ES-I3 (cell line): ENCODE results near the gene TMEM131.

Experiments
- H3K36me3 ChIP-seq: 2 replicates; pipeline ENCODE4 v1.6.1; 2013; ENCODE audit warnings: mild to moderate bottlenecking, low read length, control low read depth, moderate library complexity; ENCODE audit not compliant: insufficient read depth
- H3K4me1 ChIP-seq: 2 replicates; pipeline ENCODE4 v1.6.1; 2013; ENCODE audit warnings: mild to moderate bottlenecking, control low read depth, low read length; ENCODE audit not compliant: insufficient read depth
- H3K9ac ChIP-seq: 2 replicates; pipeline ENCODE4 v1.6.1; 2013; ENCODE audit warnings: low read depth, mild to moderate bottlenecking, low read length, moderate library complexity
- H3K9me3 ChIP-seq: 2 replicates; pipeline ENCODE4 v1.6.1; 2013; ENCODE audit warnings: mild to moderate bottlenecking, low read length, moderate library complexity; ENCODE audit not compliant: control insufficient read depth, insufficient read depth

TMEM131 gene

DNA sequence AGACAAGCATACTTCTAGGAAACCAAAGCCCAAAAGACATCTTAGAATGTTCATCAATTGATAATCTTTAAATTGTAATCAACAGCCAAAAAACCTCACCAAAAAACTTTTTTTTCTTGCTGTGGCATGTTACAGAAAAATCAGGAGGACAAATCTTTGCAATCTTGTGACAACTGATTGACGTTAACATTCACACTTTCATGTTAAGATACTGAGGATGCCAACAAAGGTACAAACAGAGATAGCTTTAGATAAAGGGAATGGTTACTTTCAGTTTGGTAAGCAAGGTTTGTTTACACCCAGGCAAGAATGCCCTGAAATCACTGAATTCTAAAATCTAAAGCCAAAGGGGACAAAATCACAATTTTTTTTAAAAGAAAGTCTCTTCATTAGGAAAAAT, 190.0 kb downstream of the TMEM131 start:
- Histone ChIP-seq H3K9ac (no peak overlapping the region), H3K9me3 (no peaks in the 10 kb centered on the region), H3K36me3 (no peaks in the 10 kb centered on the region), H3K4me1 (peaks cover 6% of the 10 kb centered on the region)

DNA sequence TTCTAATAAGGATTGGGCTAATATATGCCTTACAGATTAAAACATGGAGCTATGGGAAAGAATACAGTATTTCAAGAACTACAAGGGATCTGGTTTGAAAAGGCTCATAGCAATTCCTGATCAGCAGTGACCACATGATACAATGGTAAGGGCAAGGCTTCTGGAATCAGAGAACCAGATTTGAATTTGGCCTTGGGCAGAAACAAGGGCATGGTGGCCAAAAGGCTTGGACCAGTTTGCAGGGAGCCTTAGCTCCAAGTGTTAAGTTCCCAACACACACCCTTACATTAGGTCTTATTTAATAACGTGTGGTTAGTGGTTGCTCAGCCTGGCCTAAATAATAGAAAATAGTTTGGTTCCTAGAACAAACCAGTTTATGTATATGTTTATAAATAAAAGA, 194.7 kb downstream of the TMEM131 start:
- H3K9me3 ChIP-seq = no peaks in the 10 kb centered on the region
- H3K4me1 ChIP-seq = no peaks in the 10 kb centered on the region
- peaks cover 8% of the 10 kb centered on the region for H3K36me3 ChIP-seq
- H3K9ac ChIP-seq = no peak overlapping the region

DNA sequence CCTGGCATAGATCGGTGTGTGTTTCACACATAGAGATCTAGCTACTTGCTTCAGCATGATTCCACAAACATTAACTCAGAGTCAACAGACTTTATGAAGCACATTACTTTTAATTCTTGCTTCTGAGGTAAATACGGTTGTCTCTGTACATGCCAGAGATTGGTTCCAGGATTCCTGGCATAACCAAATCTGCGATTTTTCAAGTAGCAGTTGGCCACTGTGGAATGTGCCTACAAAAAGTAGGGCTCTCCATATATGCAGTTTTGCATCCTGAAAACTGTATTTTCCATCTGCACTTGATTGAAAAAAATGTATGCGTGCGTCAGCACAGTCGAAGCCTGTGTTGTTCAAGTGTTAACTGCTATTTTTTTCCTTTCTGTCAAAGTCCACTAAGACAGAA, 197.3 kb downstream of the TMEM131 start:
- Histone ChIP-seq H3K9me3 (no peaks in the 10 kb centered on the region), H3K36me3 (peaks cover 9% of the 10 kb centered on the region), H3K9ac (no peak overlapping the region), H3K4me1 (no peaks in the 10 kb centered on the region)

DNA sequence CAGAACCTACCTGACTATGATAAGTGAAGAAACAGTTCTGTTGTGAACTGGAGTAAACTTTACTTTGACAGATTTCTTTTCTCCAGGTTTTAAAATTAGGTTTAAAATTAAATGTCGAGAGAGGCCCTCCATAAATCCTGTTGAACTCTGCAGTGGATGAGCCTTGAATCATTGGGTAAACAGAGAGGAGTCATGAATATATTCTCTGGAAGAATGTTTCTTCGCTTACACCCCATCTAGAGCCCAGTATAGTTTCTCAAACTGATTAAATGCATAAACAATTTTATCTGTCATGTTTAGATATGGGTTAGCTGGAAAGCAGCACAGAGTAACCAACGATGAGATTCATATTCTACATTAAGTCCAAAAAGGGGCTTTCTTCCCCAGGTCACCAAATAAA, 198.4 kb downstream of the TMEM131 start:
- H3K9ac ChIP-seq = no peak overlapping the region
- H3K4me1 ChIP-seq = no peaks in the 10 kb centered on the region
- H3K9me3 ChIP-seq = no peaks in the 10 kb centered on the region
- peaks cover 12% of the 10 kb centered on the region for H3K36me3 ChIP-seq

DNA sequence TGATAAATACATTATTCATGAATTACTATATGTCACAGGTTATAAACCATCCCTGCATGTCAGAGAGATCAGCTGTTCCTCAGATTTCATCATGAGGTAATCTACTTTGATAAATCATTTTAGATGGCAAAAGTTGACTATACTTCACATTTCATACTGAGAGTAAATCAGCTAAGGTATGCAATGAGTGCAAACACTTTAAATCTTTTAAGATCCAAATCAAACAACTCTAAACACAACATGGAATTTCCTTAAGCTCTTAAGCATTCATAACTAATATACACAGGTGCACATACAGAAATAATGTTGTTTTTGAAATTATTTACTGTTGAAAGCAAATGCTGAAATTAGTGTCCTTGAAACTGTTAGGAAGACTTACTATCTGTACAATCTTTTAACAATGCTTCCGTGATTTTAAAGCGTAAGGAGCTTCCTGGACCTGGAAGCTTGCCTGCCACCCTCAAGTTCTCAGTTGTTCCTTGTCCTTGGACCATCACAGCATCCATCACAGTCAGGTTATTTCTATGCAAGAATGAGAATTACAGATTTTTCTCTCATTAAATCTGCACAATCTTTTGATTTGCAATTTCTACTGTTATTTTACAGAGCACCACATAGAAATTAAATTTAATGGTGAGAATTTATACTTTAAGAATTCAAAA, 199.2 kb downstream of the TMEM131 start:
- peaks cover 12% of the 10 kb centered on the region for H3K36me3 ChIP-seq
- no peaks in the 10 kb centered on the region for H3K9me3 ChIP-seq
- no peak overlapping the region for H3K9ac ChIP-seq
- H3K4me1 ChIP-seq = no peaks in the 10 kb centered on the region

DNA sequence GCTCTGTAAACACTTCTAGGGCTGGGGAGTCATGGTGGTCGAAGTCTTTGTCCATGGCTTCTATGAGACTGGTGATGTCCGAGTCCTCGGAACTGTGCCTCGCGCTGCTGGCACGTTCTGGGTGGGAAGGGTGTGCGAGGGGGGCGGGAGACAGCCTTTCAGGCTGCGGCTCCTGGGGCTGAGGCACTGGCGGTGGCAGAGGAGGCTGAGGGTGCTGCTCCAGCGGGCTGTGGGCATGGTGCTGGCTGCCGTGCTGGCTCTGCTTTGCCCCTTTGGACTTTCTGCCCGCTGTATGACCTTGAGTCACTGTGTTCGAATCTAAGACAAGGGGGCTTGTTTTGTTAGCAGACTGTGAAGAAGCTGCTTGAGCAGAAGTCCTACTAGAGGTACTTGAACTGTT, 203.3 kb downstream of the TMEM131 start:
- Histone ChIP-seq H3K9me3 (no peaks in the 10 kb centered on the region), H3K4me1 (no peaks in the 10 kb centered on the region), H3K36me3 (0 out of 2 replicates have a peak, but pooled peaks cover 4% of the 10 kb centered on the region), H3K9ac (no peak overlapping the region)

DNA sequence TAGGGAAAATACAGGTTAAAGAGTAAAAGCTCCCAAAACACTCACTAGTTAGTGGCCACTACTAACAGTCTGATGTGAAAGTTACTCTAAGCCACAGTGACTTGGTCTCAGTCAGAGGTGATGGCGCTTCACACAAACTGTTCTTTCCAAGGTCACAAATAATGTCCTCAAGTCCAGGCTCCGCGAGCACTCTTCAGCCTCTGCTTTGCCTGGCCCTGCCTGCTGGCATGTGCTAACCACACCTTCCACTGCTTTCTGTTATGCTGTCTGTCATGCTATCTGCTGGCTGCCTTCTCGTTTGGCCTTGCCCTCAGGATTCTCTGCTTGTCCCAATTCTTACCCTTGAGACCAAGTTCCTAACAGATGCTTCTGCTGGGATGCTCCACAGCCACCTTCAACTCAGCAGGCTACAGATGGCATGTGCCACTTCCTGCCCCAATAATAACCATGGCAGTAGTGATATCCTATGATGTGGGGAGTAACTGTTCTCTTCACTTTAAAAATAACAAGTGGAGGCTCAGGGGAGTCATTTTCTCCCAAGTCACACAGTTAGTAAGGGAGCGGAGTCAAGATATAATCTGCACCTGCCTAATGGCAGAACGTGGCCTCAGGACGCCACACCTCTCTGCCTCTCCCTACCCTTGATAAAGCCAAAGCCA, 206.6 kb downstream of the TMEM131 start:
- H3K4me1 ChIP-seq = no peaks in the 10 kb centered on the region
- no peaks in the 10 kb centered on the region for H3K9me3 ChIP-seq
- H3K9ac ChIP-seq = no peak overlapping the region
- 0 out of 2 replicates have a peak, but pooled peaks cover 7% of the 10 kb centered on the region for H3K36me3 ChIP-seq

DNA sequence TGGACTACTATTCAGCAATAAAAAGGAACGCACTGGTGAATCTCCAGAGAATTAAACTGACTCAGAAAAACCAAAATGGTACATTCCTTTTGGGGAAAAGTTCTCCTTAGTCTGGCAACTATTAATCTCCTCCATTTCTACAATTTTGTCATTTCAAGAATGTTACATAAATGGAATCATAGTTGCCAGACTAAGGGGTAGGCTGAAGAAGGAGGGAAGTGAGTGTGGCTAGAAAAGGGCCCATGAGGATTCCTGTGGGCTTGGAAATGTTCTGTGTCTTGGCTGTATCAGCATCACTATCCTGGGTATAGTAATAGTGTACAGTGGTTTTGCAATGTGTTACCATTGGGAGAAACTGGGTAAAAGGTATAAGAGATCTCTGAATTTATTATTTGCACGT, 209.9 kb downstream of the TMEM131 start:
- Histone ChIP-seq H3K36me3 (0 out of 2 replicates have a peak, but pooled peaks cover 3% of the 10 kb centered on the region), H3K9me3 (no peaks in the 10 kb centered on the region), H3K4me1 (no peaks in the 10 kb centered on the region), H3K9ac (no peak overlapping the region)

DNA sequence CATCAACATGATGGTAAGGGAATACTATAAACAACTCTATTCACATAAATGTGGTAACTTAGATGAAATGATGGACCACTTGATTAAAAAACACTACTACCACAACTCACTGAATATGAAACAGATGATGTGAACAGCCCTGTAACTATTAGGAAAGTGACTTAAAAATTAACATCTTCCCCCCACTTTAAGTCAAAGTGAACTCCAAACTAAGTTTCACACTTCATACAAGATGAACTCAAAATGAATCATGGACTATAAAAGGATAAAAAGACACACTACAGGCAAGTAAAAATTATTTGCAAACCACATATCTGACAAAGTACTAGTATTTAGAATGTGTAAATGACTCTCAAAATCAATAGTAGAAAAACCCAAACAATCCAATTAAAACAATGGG, 210.8 kb downstream of the TMEM131 start:
- no peak overlapping the region for H3K9ac ChIP-seq
- H3K9me3 ChIP-seq = no peaks in the 10 kb centered on the region
- H3K4me1 ChIP-seq = no peaks in the 10 kb centered on the region
- 0 out of 2 replicates have a peak, but pooled peaks cover 3% of the 10 kb centered on the region for H3K36me3 ChIP-seq

DNA sequence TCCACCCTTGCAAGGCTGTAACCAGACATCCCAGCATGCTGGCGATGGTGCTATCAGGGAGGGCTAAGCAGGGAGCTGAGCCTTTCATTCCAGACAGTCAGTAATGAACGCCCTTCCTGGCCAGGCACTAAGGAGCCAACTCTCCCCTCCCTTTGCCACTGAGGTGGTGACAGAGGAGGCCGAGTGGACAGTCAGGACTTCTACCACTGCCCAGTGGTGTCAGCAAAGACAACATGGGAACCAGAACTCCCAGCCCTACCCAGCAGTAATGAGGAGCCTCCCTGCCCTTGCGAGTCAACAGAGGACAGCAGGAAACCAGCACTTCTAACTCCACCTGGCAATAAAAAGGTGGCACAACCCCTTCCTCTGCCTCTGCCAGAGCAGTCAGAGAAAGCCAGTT, 213.8 kb downstream of the TMEM131 start:
- no peak overlapping the region for H3K9ac ChIP-seq
- H3K36me3 ChIP-seq = peaks cover 3% of the 10 kb centered on the region; the same call in 1 of the 2 replicates
- no peaks in the 10 kb centered on the region for H3K9me3 ChIP-seq
- H3K4me1 ChIP-seq = no peaks in the 10 kb centered on the region

DNA sequence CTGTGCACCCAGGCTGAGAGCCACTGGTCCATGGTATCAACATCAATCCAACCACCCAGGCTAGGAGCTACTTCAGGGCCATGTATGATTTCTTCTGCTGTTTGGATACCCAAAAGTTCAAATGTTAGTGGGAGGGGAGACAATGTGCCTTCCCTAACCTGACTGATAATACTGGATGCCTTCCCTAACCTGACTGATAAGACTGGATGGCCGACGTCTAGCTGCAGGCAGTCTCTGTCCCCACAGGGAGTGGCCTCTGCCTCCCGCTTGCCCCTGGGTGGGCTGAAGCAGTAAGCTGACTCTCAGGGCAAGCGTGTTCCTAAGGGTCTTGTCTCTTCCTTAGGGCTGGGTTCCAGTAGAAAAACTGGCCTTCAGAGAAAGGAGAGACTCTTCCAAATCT, 216.6 kb downstream of the TMEM131 start:
- no peaks in the 10 kb centered on the region for H3K9me3 ChIP-seq
- no peak overlapping the region for H3K9ac ChIP-seq
- H3K36me3 ChIP-seq = no peaks in the 10 kb centered on the region; the same call in 1 of the 2 replicates
- no peaks in the 10 kb centered on the region for H3K4me1 ChIP-seq

DNA sequence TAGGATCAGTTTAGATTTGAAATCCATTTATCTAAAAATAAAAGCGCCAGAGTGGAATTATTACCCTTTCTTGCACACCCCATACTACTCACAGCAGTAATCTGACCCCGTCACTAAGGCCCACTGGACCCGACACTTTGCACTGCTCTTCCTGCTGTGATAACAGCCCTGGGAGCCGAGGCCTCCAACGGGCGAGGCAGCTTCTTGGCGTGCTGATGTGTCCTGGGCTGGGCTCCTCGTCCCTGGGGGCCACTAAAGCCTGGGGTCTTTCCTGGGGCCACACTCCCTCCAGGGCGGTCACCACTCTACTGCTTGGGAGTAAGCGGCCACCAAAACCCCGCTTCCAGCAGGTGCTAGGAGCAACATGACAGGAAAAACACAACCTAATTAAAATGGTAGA, 220.7 kb downstream of the TMEM131 start:
- peaks cover 11% of the 10 kb centered on the region; the same call in 1 of the 2 replicates for H3K4me1 ChIP-seq
- no peaks in the 10 kb centered on the region; the same call in 1 of the 2 replicates for H3K36me3 ChIP-seq
- H3K9me3 ChIP-seq = no peaks in the 10 kb centered on the region
- H3K9ac ChIP-seq = no peak overlapping the region

DNA sequence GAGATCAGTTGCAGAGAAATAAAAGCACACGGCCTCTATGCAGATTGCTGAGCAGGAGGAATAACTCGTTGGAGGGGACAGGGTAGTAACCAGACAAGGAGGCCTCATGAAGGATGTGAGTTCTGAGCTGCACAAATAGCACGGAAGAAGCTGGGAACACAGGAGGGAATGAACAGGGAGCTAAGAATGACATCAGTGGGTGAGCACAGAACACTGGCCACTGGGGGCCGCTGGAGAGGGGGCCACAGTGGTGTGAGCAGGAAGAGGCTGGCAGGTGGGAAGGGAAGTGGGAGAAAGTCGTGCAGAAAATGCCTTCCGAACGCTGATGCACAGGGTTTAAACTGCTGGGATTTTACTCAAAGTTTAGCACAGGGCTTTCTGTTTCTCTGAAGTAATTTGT, 221.3 kb downstream of the TMEM131 start:
- Histone ChIP-seq H3K9ac (no peak overlapping the region), H3K36me3 (no peaks in the 10 kb centered on the region; the same call in 1 of the 2 replicates), H3K4me1 (peaks cover 15% of the 10 kb centered on the region), H3K9me3 (no peaks in the 10 kb centered on the region)

DNA sequence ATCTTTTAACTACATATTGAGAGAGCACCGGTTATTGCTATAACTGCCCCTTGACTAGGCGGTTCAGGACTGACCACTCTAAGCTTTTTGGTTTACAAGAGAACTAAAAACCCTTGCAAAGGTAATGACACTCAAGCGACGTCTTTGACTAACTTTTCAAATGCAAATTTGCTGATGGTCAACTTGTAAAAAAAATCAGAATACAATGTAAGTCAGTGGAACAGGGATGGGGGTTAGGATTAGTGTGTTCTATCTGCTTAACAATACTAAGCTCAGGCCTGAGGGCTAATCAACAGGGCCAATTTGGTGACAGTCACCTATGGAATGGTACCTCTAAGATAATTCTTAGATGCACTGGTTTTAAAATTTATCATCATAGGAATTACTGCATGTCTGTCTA, 225.3 kb downstream of the TMEM131 start:
- no peak overlapping the region for H3K9ac ChIP-seq
- H3K4me1 ChIP-seq = peaks cover 15% of the 10 kb centered on the region
- peaks cover 5% of the 10 kb centered on the region; the same call in 1 of the 2 replicates for H3K36me3 ChIP-seq
- H3K9me3 ChIP-seq = no peaks in the 10 kb centered on the region

DNA sequence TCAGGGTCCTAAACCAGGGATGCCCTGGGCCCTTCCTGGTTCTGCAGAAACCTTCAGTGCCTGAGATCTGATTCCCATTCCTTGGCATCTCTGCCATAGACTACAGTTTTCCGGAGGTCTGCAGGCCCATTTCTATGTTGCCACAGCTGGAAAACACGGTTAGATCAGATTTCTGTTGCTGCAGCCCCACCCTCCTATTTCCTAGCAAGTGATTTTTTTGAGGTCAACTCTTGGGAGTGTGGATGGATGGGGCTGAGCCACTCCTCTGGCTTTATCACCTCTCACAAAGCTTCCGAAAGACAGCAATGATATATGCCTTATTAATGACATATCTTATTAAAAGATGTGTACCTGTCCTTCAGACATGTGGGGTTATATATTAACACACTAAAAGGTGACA, 226.0 kb downstream of the TMEM131 start:
- peaks cover 5% of the 10 kb centered on the region; the same call in 1 of the 2 replicates for H3K36me3 ChIP-seq
- no peaks in the 10 kb centered on the region for H3K9me3 ChIP-seq
- H3K4me1 ChIP-seq = peaks cover 15% of the 10 kb centered on the region

More for the DNA sequence above, 226.0 kb downstream of the TMEM131 start:
- H3K9ac ChIP-seq = no peak overlapping the region
